CD4-positive, CD25-positive, alpha-beta regulatory T cell (primary cell): Measurements from ENCODE around the gene SRSF4. TPM values are rescaled to one million over a fixed set of nuclear protein-coding genes. Genes with fewer than 3 reads are reported as not detected.

Experiments
- polyA plus RNA-seq, 4 donors: library from polyadenylated mRNA; unstranded; fragments of 300-500 nt; fragmentation: Illumina TruSeq; gene quantifications; one replicate each; pipeline ENCODE4 v1.2.3, GENCODE V29; 2021
- total RNA-seq: library from RNA; stranded (reverse); gene quantifications from one replicate; pipeline ENCODE4 v1.2.3, GENCODE V29; 2022

Gene SRSF4
- total and polyA plus RNA-seq, 5 donors from 2014 or later, result 87.2 to 108 (median 94.0) TPM

Other genes with a start within 250 kb of the SRSF4 start
- not detected for gene TMEM200B, start 58.0 kb downstream of the SRSF4 start, total RNA-seq
- under 1 TPM in 1 of 4 donors, not detected in 3; 0.27 TPM for gene TMEM200B, start 58.0 kb downstream of the SRSF4 start, polyA plus RNA-seq
- 11.6 TPM for gene MECR, start 49.0 kb upstream of the SRSF4 start, total RNA-seq
- gene MECR, start 49.0 kb upstream of the SRSF4 start, polyA plus RNA-seq, result 10 to 100 TPM; 10.1 to 16.3 (median 13.2) TPM
- gene PTPRU, start 54.6 kb upstream of the SRSF4 start, total RNA-seq, result not detected
- not detected for gene PTPRU, start 54.6 kb upstream of the SRSF4 start, polyA plus RNA-seq